RWPE1 (cell line): ENCODE results near the gene GGT7.

Experiments
- CTCF ChIA-PET: fragments of 350-600 bp; sonication (Branson Sonifier 250); formaldehyde crosslinking; extraction: SDS; loops from one replicate; lab custom pipeline; 2021; lab: Yijun Ruan, JAX
- POLR2A ChIA-PET: fragments of 400-600 bp; formaldehyde crosslinking; extraction: SDS; loops from one replicate; lab custom pipeline; 2020; ENCODE audit warnings: antibody characterized with exemption; ENCODE audit not compliant: low non-redundant PET; lab: Yijun Ruan, JAX
- DNase-seq: peaks from one replicate; pipeline ENCODE4 v3.0.0; 2012; ENCODE audit warnings: low spot score
- H3K27ac ChIP-seq: fragments of 450-650 bp; 2 replicates; pipeline ENCODE4 v1.5.1; 2017
- CTCF ChIP-seq: fragments of 450-650 bp; conservative IDR thresholded peaks from 2 replicates; pipeline ENCODE4 v1.5.1; 2017; ENCODE audit warnings: low read depth, mild to moderate bottlenecking

The GGT7 gene

DNA sequence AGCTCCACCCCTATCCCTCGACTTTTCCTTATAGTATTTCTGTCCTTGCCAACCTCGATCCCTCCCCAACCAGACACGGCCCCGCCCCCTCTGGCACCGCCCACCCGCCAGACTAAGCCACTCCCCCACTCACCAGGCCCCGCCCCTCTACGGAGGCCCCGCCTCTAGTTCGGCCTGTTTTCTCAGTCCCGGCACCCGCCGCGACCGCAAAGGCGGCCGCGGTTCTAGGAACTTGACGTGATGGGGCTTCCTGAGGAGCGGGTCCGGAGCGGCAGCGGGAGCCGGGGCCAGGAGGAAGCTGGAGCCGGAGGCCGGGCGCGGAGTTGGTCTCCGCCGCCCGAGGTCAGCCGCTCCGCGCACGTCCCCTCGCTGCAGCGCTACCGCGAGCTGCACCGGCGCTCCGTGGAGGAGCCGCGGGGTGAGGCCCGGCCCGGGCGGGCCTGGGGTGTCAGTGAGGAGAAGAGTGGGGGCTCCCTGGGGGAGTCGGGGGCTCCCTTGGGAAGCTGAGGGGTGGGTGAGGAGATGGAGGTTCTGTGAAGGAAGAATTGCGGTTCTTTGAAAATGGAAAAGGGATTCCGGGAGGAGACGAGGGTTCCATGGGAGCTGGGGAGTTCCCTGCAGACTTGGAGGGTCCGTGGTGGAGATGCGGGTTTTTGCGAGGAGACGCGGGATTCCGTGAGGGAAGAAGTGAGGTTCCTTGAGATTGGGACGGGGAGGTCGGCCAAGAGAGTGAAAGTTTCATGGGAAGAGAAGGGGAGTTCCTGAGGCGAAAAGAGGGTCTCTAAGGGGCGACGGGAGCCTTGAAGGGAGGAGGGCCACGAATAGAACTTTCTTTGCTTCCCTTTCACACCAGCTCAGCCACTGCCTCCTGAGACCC is 4.0 kb upstream of the GGT7 start, which contains the start of gene ACSS2:
Gene ACSS2 (plus strand): TSS at position 207 of the 877 bp plus-strand sequence. CDS start 34 bp downstream, at position 241.
- H3K27ac ChIP-seq, result peak within 1 kb of the TSS; percentile 83
- TF ChIP-seq CTCF, result no peak
- CTCF ChIA-PET, result interaction anchor here (0.5 to 5.0 kb wide), 9 partner anchors 37 to 351 kb away, joined by 3 to 32 read pairs (median 4); partner anchors contain the start of genes GSS and MYH7B
- no peak for DNase-seq
- POLR2A ChIA-PET, result interaction anchor here (0.5 to 1.9 kb wide), 6 partner anchors 20 to 79 kb away, joined by 3 to 13 read pairs (median 4); partner anchors contain the start of genes GSS, MYH7B and NCOA6

- TF ChIP-seq CTCF, result peak; percentile 66
- POLR2A ChIA-PET, result interaction anchor here (0.5 to 1.9 kb wide), 5 partner anchors 21 to 80 kb away, joined by 3 to 13 read pairs (median 4); partner anchors contain the start of genes GSS and MYH7B
Measured at GRCh38 chr20:34875642-34876405, 3.2 kb upstream of the GGT7 start.

GRCh38 chr20:34874094-34874654 is 1.5 kb upstream of the GGT7 start:
- H3K27ac ChIP-seq, result peak overlapping the region; percentile 83
- peak; percentile 98 for TF ChIP-seq CTCF
- ChIA-PET CTCF (interaction anchor here (0.5 to 5.0 kb wide), 34 partner anchors 8 to 273 kb away, joined by 3 to 57 read pairs (median 4); partner anchors contain the start of genes EDEM2, GSS, MYH7B and NCOA6), POLR2A (interaction anchor here (0.5 to 1.0 kb wide), 3 partner anchors 14 to 273 kb away, joined by 3 to 5 read pairs (median 3); partner anchors contain the start of genes EDEM2, GSS and MYH7B)
- peak; percentile 94 for DNase-seq

More at GRCh38 chr20:34875642-34876405, 3.2 kb upstream of the GGT7 start:
- CTCF ChIA-PET, result interaction anchor here (0.6 to 5.0 kb wide), 11 partner anchors 30 to 296 kb away, joined by 3 to 57 read pairs (median 4); partner anchors contain the start of genes GSS and MYH7B
- DNase-seq, result peak; percentile 100
- peak overlapping the region; percentile 83 for H3K27ac ChIP-seq

DNA sequence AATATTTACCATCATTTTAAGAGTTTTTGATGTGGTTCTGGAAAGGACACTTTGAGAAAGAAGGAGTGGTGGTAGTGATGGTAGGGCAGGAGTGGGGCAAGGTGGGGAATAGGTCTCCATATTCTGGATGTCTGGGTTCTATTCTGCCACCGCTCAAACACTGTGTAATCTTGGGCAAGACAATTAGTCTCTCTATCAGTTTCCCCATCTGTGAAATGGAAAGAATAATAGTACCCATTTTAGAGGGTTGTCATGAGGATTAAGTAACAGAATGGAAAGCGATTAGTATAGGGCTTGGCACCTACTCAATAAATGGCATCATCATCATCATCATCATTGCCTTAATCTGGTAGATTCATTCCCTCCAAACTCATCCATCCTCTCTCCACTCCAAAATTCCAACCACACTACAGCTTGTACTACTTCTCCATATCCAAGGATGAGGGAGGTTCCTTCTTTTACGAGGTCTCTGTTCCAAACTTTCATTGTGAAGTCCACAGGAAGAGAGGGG is 982 bp upstream of the GGT7 start:
- DNase-seq, result no peak
- CTCF ChIA-PET, result interaction anchor here (0.6 to 5.0 kb wide), 32 partner anchors 8 to 274 kb away, joined by 3 to 57 read pairs (median 4); partner anchors contain the start of genes EDEM2, GSS and MYH7B
- H3K27ac ChIP-seq, result no peak overlapping the region
- TF ChIP-seq CTCF, result no peak
- POLR2A ChIA-PET, result interaction anchor here (0.9 to 1.0 kb wide), 2 partner anchors 82 to 274 kb away, joined by 3 to 5 read pairs; partner anchors contain the start of genes EDEM2, GSS and MYH7B

DNA sequence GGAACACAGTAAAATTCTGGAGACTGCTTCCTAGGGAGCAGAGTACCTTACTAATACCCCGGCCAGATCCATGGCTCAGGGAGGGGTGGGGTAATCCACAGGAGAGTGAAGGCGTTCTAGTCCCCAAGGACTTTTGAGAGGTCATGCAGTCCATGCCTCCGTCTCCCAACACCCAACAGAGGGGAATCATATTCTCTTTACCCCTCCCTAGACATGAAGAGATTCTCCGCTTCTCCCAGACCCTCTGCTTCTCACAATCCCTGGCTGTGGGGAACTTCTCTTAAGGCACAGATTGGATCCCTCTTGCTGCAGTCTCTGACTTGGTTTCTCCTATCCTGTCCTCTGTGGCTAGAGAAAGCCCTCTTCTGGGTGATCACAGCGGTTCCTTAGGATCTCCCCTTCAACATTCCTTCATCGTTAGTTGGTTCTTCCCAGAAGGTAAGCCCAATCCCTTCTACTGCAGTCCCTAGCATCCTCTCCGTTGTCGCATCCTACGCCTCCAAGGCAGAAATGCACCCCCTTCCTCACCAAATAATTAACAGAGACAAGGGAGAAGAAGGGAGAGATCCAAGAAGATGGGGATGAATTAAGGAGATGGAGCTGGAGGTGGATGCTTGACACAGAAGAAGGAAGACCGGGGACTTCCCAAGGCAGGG is 562 bp downstream of the GGT7 start:
- POLR2A ChIA-PET, result no interaction called here
- H3K27ac ChIP-seq, result peak overlapping the region; percentile 31
- DNase-seq, result no peak

More for the DNA sequence above, 562 bp downstream of the GGT7 start:
- CTCF ChIA-PET, result interaction anchor here (0.6 to 5.0 kb wide), 11 partner anchors 9 to 151 kb away, joined by 3 to 57 read pairs (median 3); partner anchors contain the start of genes GSS and MYH7B
- no peak for TF ChIP-seq CTCF
